OCI-LY1 (cell line): ENCODE results near the gene HYAL2.

Source experiments
- EZH2 ChIP-seq: fragments of 200-600 bp; sonication (generic), shearing (Covaris generic); IDR thresholded peaks from 2 replicates; pipeline ENCODE4 v1.8.0; 2017; ENCODE audit warnings: borderline replicate concordance, mixed run types, mild to moderate bottlenecking, antibody characterized with exemption, low read length, moderate library complexity, mixed read lengths
- TF ChIP-seq, protein P1 (sequence below): fragments of 200-600 bp; sonication (generic), shearing (Covaris generic); IDR thresholded peaks from 2 replicates; pipeline ENCODE4 v1.5.1; 2017; ENCODE audit warnings: mild to moderate bottlenecking, antibody characterized with exemption, low read length, moderate library complexity, mixed read lengths

GRCh38 chr3:50326182-50326541 lies 3.6 kb upstream of the HYAL2 start:
- TF ChIP-seq, protein P1, sequence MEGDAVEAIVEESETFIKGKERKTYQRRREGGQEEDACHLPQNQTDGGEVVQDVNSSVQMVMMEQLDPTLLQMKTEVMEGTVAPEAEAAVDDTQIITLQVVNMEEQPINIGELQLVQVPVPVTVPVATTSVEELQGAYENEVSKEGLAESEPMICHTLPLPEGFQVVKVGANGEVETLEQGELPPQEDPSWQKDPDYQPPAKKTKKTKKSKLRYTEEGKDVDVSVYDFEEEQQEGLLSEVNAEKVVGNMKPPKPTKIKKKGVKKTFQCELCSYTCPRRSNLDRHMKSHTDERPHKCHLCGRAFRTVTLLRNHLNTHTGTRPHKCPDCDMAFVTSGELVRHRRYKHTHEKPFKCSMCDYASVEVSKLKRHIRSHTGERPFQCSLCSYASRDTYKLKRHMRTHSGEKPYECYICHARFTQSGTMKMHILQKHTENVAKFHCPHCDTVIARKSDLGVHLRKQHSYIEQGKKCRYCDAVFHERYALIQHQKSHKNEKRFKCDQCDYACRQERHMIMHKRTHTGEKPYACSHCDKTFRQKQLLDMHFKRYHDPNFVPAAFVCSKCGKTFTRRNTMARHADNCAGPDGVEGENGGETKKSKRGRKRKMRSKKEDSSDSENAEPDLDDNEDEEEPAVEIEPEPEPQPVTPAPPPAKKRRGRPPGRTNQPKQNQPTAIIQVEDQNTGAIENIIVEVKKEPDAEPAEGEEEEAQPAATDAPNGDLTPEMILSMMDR = no peak
- TF ChIP-seq EZH2 = no peak
